HCT116 (cell line): ENCODE results near the gene AIF1. TPM values are rescaled to one million over a fixed set of nuclear protein-coding genes. Genes with fewer than 3 reads are reported as not detected.

ENCODE experiments used
- ATAC-seq: fragments of 200-7000 bp; cut with Tn5 transposase; 2 replicates; pipeline ENCODE4 v1.9.1; 2020; ENCODE audit warnings: mild to moderate bottlenecking, moderate library complexity
- BruUV-seq: library from RNA; stranded (reverse); fragments of 400-500 nt; replicated peaks from 2 replicates; lab custom pipeline; 2021; lab: Mats Ljungman, UMichigan
- CTCF ChIA-PET: fragments of 300-600 bp; sonication (Branson Sonifier 250); formaldehyde crosslinking; loops from one replicate; lab custom pipeline; 2021; ENCODE audit warnings: antibody characterized with exemption; lab: Charles Lee
- POLR2A ChIA-PET: fragments of 300-600, 350-600 bp; sonication (Branson Sonifier 250); formaldehyde crosslinking; loops from one replicate; lab custom pipeline; 2021; ENCODE audit warnings: antibody characterized with exemption; lab: Charles Lee
- RAD21 ChIA-PET, 2 experiments: fragments of 300-600 bp; sonication (Branson Sonifier 250); formaldehyde crosslinking; loops; one replicate each; lab custom pipeline; 2023; ENCODE audit warnings: low total read pairs in 2 of 2; ENCODE audit not compliant: uncharacterized antibody in 2 of 2, unreplicated experiment in 2 of 2, low non-redundant PET in 1 of 2; lab: Charles Lee
- DNase-seq: peaks from one replicate; pipeline ENCODE4 v3.0.0-alpha.2; 2010; ENCODE audit warnings: low read depth, low spot score
- H2AFZ ChIP-seq: fragments of 200-600 bp; shearing (Covaris generic), sonication (generic); 2 replicates; pipeline ENCODE4 v1.6.1; 2017; ENCODE audit warnings: low read depth, mixed run types, mixed read lengths, antibody characterized with exemption, low read length; ENCODE audit not compliant: poor library complexity, severe bottlenecking
- H3K27ac ChIP-seq: 2 replicates; pipeline ENCODE4 v1.5.1; 2012; ENCODE audit warnings: low read depth, low read length
- H3K27me3 ChIP-seq: fragments of 200-600 bp; sonication (generic); 2 replicates; pipeline ENCODE4 v1.6.1; 2016; ENCODE audit warnings: mixed run types, low read length, mixed read lengths; ENCODE audit not compliant: insufficient read depth
- H3K36me3 ChIP-seq, 2 experiments: fragments of 200-500 bp in 1 of 2; fragments of 200-600 bp in 1 of 2; sonication (Bioruptor generic) in 1 of 2; sonication (generic) in 1 of 2; 2 replicates each; pipeline versions ENCODE4 v1.5.1 to v1.6.1; 2014 to 2016; ENCODE audit warnings: low read length in 2 of 2, inconsistent platforms in 1 of 2, mixed read lengths in 1 of 2, mixed run types in 1 of 2; ENCODE audit not compliant: insufficient read depth in 2 of 2, control insufficient read depth in 1 of 2
- H3K4me1 ChIP-seq, 2 experiments: fragments of 200-600 bp in 1 of 2; sonication (generic) in 1 of 2; 2 replicates each; pipeline versions ENCODE4 v1.5.1 to v1.6.1; 2012 to 2017; ENCODE audit warnings: low read length in 2 of 2, inconsistent platforms in 1 of 2, mild to moderate bottlenecking in 1 of 2, mixed read lengths in 1 of 2, mixed run types in 1 of 2, moderate library complexity in 1 of 2; ENCODE audit not compliant: insufficient read depth in 2 of 2, control insufficient read depth in 1 of 2
- H3K4me2 ChIP-seq: fragments of 200-600 bp; sonication (generic); 2 replicates; pipeline ENCODE4 v1.6.1; 2017; ENCODE audit warnings: mixed run types, low read length, mixed read lengths
- H3K4me3 ChIP-seq, 2 experiments: fragments of 200-600 bp in 1 of 2; sonication (generic) in 1 of 2; replicated peaks in 1 of 2; 2 replicates each; pipeline ENCODE4 v1.5.1; 2011 to 2016; ENCODE audit warnings: low read length in 2 of 2, control low read depth in 1 of 2, low read depth in 1 of 2, mild to moderate bottlenecking in 1 of 2, mixed read lengths in 1 of 2, mixed run types in 1 of 2
- H3K79me2 ChIP-seq: fragments of 200-600 bp; sonication (generic); 2 replicates; pipeline ENCODE4 v1.6.1; 2017; ENCODE audit warnings: mild to moderate bottlenecking, mixed run types, low read length, moderate library complexity, mixed read lengths; ENCODE audit not compliant: insufficient read depth
- H3K9ac ChIP-seq: fragments of 200-600 bp; sonication (generic); 2 replicates; pipeline ENCODE4 v1.6.1; 2016; ENCODE audit warnings: low read length, mixed read lengths
- H3K9me2 ChIP-seq: fragments of 200-600 bp; sonication (generic), shearing (Covaris generic); 2 replicates; pipeline ENCODE4 v1.6.1; 2017; ENCODE audit warnings: mixed run types, mild to moderate bottlenecking, moderate library complexity; ENCODE audit not compliant: insufficient read depth
- H3K9me3 ChIP-seq, 2 experiments: fragments of 200-500 bp in 1 of 2; fragments of 200-600 bp in 1 of 2; sonication (Bioruptor generic) in 1 of 2; sonication (generic) in 1 of 2; 2 replicates each; pipeline ENCODE4 v1.6.1; 2014 to 2017; ENCODE audit warnings: low read length in 2 of 2, mixed read lengths in 2 of 2, inconsistent platforms in 1 of 2, low read depth in 1 of 2, mild to moderate bottlenecking in 1 of 2, mixed run types in 1 of 2, moderate library complexity in 1 of 2; ENCODE audit not compliant: control insufficient read depth in 1 of 2, insufficient read depth in 1 of 2
- H4K20me1 ChIP-seq: fragments of 200-600 bp; sonication (generic), shearing (Covaris generic); 2 replicates; pipeline ENCODE4 v1.6.1; 2017; ENCODE audit warnings: mixed run types, mild to moderate bottlenecking, moderate library complexity; ENCODE audit not compliant: insufficient read depth
- CBX3 ChIP-seq: IDR thresholded peaks from 2 replicates; pipeline ENCODE4 v1.6.1; 2012; ENCODE audit warnings: low read depth
- CEBPB ChIP-seq: IDR thresholded peaks from 2 replicates; pipeline ENCODE4 v1.6.1; 2012; ENCODE audit warnings: low read depth
- JUND ChIP-seq: IDR thresholded peaks from 2 replicates; pipeline ENCODE4 v1.6.1; 2012
- MAX ChIP-seq: IDR thresholded peaks from 2 replicates; pipeline ENCODE4 v1.6.1; 2012
- POLR2A ChIP-seq: IDR thresholded peaks from 2 replicates; pipeline ENCODE4 v1.7.0; 2011; ENCODE audit warnings: borderline replicate concordance; ENCODE audit not compliant: insufficient read depth, insufficient read length; ENCODE audit errors: extremely low read depth
- REST ChIP-seq: IDR thresholded peaks from 2 replicates; pipeline ENCODE4 v1.6.1; 2012; ENCODE audit warnings: low read depth
- SIN3A ChIP-seq: IDR thresholded peaks from 2 replicates; pipeline ENCODE4 v1.6.1; 2012; ENCODE audit warnings: low read depth
- SP1 ChIP-seq: IDR thresholded peaks from 2 replicates; pipeline ENCODE4 v1.6.1; 2012; ENCODE audit warnings: low read depth
- SRF ChIP-seq: IDR thresholded peaks from 2 replicates; pipeline ENCODE4 v1.6.1; 2012; ENCODE audit warnings: low read depth
- TCF7L2 ChIP-seq: IDR thresholded peaks from 2 replicates; pipeline ENCODE4 v1.7.0; 2011; ENCODE audit warnings: borderline replicate concordance, inconsistent platforms; ENCODE audit not compliant: insufficient read depth, insufficient read length; ENCODE audit errors: extremely low read depth
- ZBTB33 ChIP-seq: IDR thresholded peaks from 2 replicates; pipeline ENCODE4 v1.6.1; 2011; ENCODE audit warnings: mild to moderate bottlenecking, low read length, moderate library complexity; ENCODE audit not compliant: insufficient replicate concordance; ENCODE audit errors: extremely low read depth
- ZFX ChIP-seq: fragments of 450-650 bp; IDR thresholded peaks from 2 replicates; pipeline ENCODE4 v1.6.1; 2017
- ZNF274 ChIP-seq: fragments of 200-500 bp; sonication (Bioruptor generic); IDR thresholded peaks from 2 replicates; pipeline ENCODE4 v1.6.1; 2014; ENCODE audit warnings: mild to moderate bottlenecking, low read depth, low read length, inconsistent platforms
- intact Hi-C: fragments of 100-400 bp; cut with micrococcal nuclease; formaldehyde crosslinking; loops from 2 replicates; pipeline ENCODE4 v1.10.0; 2022
- total RNA-seq: library from RNA; stranded (reverse); gene quantifications from one replicate; pipeline ENCODE4 v1.2.1, GENCODE V29; 2021; ENCODE audit not compliant: unreplicated experiment

Gene AIF1
- total RNA-seq, 1 experiment from 2014 or later = not detected

GRCh38 chr6:31640612-31641011 lies 25.6 kb downstream of the AIF1 start (continued):
- TF ChIP-seq ZBTB33 (no peak), JUND (no peak), CEBPB (no peak), ZNF274 (no peak), REST (no peak)

GRCh38 chr6:31641370-31641769 lies 26.3 kb downstream of the AIF1 start:
- no peak for DNase-seq
- TF ChIP-seq JUND = no peak
- TF ChIP-seq SRF = no peak
- TF ChIP-seq ZBTB33 = no peak
- no peak for TF ChIP-seq ZFX
- TF ChIP-seq TCF7L2 = no peak
- no peak for TF ChIP-seq REST
- no peak for TF ChIP-seq POLR2A
- TF ChIP-seq SP1 = no peak
- no peak for TF ChIP-seq MAX
- TF ChIP-seq CEBPB = no peak
- no peak for TF ChIP-seq SIN3A
- no peak for TF ChIP-seq CBX3
- no peak overlapping the region for H3K9ac ChIP-seq
- peaks cover 46 to 53% of the 10 kb centered on the region in 2 experiments; a peak in 3 of 4 replicates for H3K36me3 ChIP-seq
- no peak overlapping the region for H2AFZ ChIP-seq
- no peaks in the 10 kb centered on the region for H3K9me3 ChIP-seq
- H3K27me3 ChIP-seq = no peaks in the 10 kb centered on the region
- H3K4me3 ChIP-seq = no peak overlapping the region
- peaks cover 4% of the 10 kb centered on the region; the same call in 1 of the 2 replicates for H3K79me2 ChIP-seq
- ChIA-PET CTCF (no interaction called here), RAD21 (no interaction called here), POLR2A (no interaction called here)
- BruUV-seq = no TSS peak
- no peak for ATAC-seq
- intact Hi-C loops = no loop called here
- H3K9me2 ChIP-seq = no peaks in the 10 kb centered on the region
- no peaks in the 10 kb centered on the region for H4K20me1 ChIP-seq
- no peak overlapping the region for H3K27ac ChIP-seq
- H3K4me1 ChIP-seq = no peaks in the 10 kb centered on the region
- H3K4me2 ChIP-seq = no peak overlapping the region
